Activated naive CD8-positive, alpha-beta T cell treated with anti-CD3 and anti-CD28 coated beads, Interleukin-2, amount 50 U/mL, for 24 hours (primary cell): ENCODE results near the gene PKP3.
"Not testable (repeated sequence)": the region's sequence is repeated elsewhere in the genome, so short reads cannot be mapped to it uniquely, and the experiment has no call there.

Experiments
- ATAC-seq: fragments of 150-1000 bp; cut with Tn5 transposase; one replicate; pipeline ENCODE4 v1.10.0; 2021
- DNase-seq: peaks from one replicate; pipeline ENCODE4 v3.0.0; 2021
- H3K27ac Mint-ChIP-seq: one replicate; pipeline ENCODE4 v1.8.0; 2021; ENCODE audit warnings: mild to moderate bottlenecking, mixed read lengths
- H3K27me3 Mint-ChIP-seq: one replicate; pipeline ENCODE4 v1.8.0; 2021; ENCODE audit warnings: mixed read lengths
- H3K36me3 Mint-ChIP-seq: one replicate; pipeline ENCODE4 v1.8.0; 2021; ENCODE audit warnings: low read depth, mixed read lengths
- H3K4me1 Mint-ChIP-seq: one replicate; pipeline ENCODE4 v1.8.0; 2021; ENCODE audit warnings: mixed read lengths
- H3K4me3 Mint-ChIP-seq: one replicate; pipeline ENCODE4 v1.8.0; 2021; ENCODE audit warnings: mild to moderate bottlenecking, moderate library complexity, mixed read lengths
- H3K9me3 Mint-ChIP-seq: one replicate; pipeline ENCODE4 v1.8.0; 2021; ENCODE audit warnings: mixed read lengths

The PKP3 gene

DNA sequence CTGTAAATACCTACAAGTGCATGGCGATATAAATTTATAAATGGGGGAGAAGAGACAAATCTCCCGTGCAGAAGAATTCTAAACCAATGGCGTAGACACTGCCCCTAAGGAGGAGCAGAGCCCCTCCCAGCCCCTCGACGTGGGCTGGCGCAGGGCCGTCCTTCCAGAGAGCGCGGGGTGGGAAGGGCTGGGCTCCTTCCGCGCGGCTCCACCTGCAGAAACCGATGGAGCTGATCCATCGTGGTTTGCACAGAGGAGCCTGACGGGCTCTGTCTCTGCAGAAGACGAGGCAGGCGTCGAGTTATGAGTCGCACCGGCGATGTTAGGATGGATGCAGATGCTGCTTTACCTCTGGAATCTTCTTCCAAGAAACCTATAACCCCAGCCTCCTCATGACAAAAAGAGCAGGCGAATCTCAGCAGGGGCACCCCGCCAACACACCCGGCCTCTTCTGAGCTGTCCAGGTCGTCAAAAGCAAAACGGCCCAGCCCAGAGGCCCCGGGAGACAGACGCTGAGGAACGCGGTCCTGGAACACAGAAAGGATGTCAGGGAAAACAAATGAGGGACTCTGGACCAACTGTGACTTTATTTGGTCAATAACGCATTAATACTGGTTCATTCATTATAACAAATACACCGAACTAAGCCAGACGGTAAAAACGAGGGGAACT is 35.7 kb upstream of the PKP3 start:
- H3K9me3 Mint-ChIP-seq = no peaks in the 10 kb centered on the region
- H3K36me3 Mint-ChIP-seq = peaks cover 2% of the 10 kb centered on the region
- peaks cover 2% of the 10 kb centered on the region for H3K27me3 Mint-ChIP-seq
- H3K4me3 Mint-ChIP-seq = no peak overlapping the region
- H3K4me1 Mint-ChIP-seq = peaks cover 29% of the 10 kb centered on the region
- no peak overlapping the region for H3K27ac Mint-ChIP-seq
- DNase-seq (no peak), ATAC-seq (no peak)

DNA sequence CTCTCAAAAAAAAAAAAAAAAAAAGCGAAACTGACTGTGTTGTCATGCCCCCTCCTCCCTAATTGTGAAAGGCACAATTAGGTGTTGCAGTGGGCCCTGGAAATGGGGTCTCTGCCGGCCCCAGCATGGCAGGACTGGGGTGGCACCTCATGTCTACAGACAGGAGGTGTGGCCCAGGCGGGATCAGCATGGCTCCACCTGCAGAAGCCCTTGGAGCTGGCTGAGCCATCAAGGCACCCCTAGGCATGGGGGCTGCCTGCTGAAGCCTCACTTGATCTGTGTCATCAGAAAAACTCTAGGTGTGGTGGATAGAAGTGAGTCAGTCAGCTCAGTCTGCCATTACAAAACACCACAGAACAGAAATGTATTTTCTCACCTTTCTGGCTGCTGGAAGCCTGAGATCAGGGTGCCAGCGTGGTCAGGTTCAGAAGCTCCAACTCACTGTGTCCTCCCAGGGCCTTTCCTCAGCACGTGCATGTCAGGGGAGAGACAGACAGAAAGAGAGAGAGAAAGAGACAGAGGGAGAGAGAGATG is 34.8 kb upstream of the PKP3 start:
- Mint-ChIP-seq H3K9me3 (no peaks in the 10 kb centered on the region), H3K27me3 (peaks cover 2% of the 10 kb centered on the region), H3K27ac (peak overlapping the region; percentile 66), H3K4me1 (peaks cover 20% of the 10 kb centered on the region), H3K36me3 (peaks cover 2% of the 10 kb centered on the region), H3K4me3 (no peak overlapping the region)
- ATAC-seq (peak; percentile 81), DNase-seq (peak; percentile 29)

DNA sequence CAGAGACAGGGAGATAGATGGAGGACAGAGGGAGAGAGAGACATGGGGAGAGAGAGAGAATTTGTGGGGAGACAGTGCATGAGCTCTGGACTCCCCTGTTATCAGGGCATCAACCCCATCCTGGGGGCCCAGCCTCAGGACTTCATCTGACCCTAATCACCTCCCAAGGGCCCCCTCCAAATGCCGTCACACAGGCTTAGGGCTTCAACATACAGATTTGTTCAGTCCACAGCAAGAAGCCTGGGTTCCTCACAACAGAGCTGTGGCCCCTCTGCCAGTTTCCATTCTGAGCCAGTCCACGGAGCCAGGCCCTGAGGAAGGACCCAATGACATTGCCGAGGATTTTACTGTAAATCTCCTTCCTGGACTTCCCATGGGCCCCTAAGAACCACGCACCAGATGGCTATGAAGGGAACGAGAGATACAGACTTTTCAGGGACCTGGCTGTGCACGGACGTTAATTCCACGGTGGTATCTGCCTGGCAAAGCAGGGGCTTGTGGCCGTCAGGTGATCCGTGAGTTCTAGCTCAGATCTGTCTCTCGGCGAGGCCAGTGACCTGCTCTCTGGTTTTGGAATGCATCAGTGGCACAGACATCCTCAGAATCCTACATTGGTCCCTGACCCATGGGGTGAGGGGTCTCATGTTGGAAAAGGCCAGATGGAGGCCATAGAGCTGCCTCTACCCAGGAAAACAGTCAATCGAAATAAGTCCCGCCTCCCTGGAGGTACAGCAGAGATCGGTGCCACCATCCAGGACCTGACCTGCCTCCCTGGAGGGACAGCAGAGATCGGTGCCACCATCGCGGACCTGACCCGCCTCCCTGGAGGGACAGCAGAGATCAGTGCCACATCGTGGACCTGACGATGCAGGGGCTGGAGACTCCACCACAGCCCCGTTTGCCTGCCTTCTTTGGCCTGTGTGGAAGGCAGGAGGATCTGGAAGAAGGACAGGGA is 33.4 kb upstream of the PKP3 start:
- H3K27me3 Mint-ChIP-seq = peaks cover 8% of the 10 kb centered on the region
- H3K36me3 Mint-ChIP-seq = no peaks in the 10 kb centered on the region
- H3K27ac Mint-ChIP-seq = no peak overlapping the region
- no peak overlapping the region for H3K4me3 Mint-ChIP-seq
- H3K4me1 Mint-ChIP-seq = peaks cover 8% of the 10 kb centered on the region
- no peak for ATAC-seq
- DNase-seq = no peak
- no peaks in the 10 kb centered on the region for H3K9me3 Mint-ChIP-seq

DNA sequence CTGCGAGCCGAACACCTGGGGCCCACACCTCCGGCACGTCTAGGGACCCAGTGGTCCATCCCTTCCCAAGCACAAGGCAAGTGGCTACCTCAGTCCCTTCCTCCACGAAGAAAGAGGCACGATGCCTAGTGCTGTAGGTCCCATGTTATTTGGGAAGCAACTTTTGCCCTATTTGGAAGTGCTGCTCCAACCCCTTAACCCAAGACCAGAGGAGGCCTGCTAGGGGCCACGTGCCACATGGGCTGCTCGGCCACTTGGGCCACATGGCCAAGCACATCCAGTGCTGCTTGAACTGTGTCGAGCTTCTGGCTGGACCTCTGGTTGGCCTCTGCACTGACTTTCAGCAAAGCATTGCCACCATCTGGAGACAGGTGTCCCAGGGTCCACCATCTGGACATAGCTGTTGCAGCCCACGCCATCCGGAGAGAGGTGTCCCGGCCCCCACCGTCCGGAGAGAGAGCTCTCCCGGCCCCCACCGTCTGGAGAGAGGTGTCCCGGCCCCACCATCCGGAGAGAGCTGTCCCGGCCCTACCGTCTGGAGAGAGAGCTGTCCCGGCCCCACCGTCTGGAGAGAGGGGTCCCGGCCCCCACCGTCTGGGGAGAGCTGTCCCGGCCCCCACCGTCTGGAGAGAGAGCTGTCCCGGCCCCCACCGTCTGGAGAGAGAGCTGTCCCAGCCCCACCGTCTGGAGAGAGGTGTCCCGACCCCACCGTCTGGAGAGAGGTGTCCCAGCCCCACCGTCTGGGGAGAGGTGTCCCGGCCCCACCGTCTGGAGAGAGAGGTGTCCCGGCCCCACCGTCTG is 31.2 kb upstream of the PKP3 start:
- H3K9me3 Mint-ChIP-seq = no peaks in the 10 kb centered on the region
- ATAC-seq (no peak), DNase-seq (no peak)
- H3K27me3 Mint-ChIP-seq = peaks cover 25% of the 10 kb centered on the region
- peaks cover 8% of the 10 kb centered on the region for H3K4me1 Mint-ChIP-seq
- no peak overlapping the region for H3K27ac Mint-ChIP-seq
- H3K36me3 Mint-ChIP-seq = no peaks in the 10 kb centered on the region
- no peak overlapping the region for H3K4me3 Mint-ChIP-seq

DNA sequence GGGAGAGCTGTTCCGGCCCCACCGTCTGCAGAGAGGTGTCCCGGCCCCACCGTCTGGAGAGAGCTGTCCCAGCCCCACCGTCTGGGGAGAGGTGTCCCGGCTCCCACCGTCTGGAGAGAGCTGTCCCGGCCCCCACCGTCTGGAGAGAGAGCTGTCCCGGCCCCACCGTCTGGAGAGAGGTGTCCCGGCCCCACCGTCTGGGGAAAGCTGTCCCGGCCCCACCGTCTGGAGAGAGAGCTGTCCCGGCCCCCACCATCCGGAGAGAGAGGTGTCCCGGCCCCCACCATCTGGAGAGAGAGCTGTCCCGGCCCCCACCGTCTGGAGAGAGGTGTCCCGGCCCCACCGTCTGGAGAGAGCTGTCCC is 30.6 kb upstream of the PKP3 start:
- peaks cover 31% of the 10 kb centered on the region for H3K27me3 Mint-ChIP-seq
- ATAC-seq, DNase-seq: not testable (repeated sequence)

DNA sequence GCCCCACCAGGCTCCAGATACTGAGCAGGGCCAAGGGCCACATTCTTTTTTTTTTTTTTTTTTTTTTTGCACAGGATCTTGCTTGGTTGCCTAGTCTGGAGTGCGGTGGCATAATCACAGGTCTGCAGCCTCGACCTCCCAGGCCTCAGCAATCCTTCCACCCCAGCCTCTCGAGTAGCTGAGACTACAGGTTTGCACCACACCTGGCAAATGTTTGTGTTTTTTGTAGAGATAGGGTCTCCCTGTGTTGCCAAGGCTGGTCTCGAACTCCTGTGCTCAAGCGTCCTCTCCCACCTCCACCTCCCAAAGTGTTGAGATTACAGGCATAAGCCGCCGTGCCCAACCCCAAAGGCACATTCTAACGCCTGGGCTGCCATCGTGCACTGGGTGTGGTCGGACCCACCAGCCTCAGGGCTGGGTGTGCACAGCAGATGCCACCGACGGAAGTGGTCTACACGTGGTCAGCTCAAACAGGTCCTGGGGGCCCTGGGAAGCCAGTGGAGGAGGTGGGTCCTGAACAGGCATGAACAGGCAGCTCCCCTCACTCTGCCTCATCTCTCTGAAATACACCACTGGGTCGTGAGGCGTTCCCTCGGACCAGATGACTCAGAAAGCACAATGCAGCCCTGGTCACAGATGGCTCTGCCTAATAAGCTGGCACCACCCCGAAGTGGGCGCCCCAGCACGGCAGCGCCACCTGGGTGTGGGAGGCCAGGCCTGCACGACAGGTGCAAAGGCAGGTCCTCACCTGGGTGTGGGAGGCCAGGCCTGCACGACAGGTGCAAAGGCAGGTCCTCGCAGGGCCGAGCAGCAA is 29.9 kb upstream of the PKP3 start:
- DNase-seq = peak; percentile 60
- Mint-ChIP-seq H3K9me3 (no peaks in the 10 kb centered on the region), H3K4me1 (peaks cover 11% of the 10 kb centered on the region), H3K4me3 (no peak overlapping the region), H3K27ac (no peak overlapping the region), H3K36me3 (no peaks in the 10 kb centered on the region), H3K27me3 (peaks cover 34% of the 10 kb centered on the region)
- peak; percentile 64 for ATAC-seq

More for the DNA sequence above, 30.6 kb upstream of the PKP3 start:
- H3K27ac Mint-ChIP-seq, H3K4me3 Mint-ChIP-seq, H3K9me3 Mint-ChIP-seq, H3K36me3 Mint-ChIP-seq: not testable (repeated sequence)
- peaks cover 10% of the 10 kb centered on the region for H3K4me1 Mint-ChIP-seq

DNA sequence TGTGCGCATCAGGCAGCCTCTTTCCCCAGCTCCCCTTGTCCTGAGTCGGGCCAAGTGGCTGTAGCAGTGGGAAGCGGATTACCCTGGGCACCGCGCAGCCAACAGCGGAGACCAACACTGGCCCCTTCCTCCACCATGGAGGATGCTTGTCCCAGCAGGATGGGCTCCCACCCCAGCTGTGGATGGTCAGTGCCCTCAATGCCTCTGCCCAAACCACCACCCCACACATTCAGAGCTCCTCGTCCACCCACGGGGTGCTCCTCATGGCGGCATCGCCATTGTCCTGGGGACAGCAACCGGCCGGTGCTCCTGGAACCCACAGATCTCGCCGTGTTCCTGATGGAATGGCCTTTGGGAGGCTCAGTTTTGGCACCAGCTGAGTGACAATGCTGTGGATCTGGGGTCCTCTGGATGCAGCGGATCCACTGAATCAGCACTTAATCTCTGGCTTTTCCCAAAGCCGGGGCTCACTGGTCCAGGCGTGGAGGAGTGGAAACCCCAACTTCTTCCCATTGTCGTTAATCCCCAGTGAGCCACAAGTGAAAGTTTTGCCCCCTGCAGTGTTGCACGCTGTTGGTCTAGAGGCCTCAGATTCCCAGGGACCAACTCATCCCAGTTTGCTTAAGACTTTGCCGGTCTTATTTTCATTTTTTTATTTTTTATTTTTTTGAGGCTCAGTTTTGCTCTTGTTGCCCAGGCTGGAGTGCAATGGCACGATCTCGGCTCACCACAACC is 28.9 kb upstream of the PKP3 start:
- DNase-seq = no peak
- no peaks in the 10 kb centered on the region for H3K9me3 Mint-ChIP-seq
- H3K27me3 Mint-ChIP-seq = peaks cover 32% of the 10 kb centered on the region
- no peak overlapping the region for H3K27ac Mint-ChIP-seq
- ATAC-seq = no peak
- H3K36me3 Mint-ChIP-seq = no peaks in the 10 kb centered on the region
- H3K4me1 Mint-ChIP-seq = peaks cover 8% of the 10 kb centered on the region
- H3K4me3 Mint-ChIP-seq = no peak overlapping the region

DNA sequence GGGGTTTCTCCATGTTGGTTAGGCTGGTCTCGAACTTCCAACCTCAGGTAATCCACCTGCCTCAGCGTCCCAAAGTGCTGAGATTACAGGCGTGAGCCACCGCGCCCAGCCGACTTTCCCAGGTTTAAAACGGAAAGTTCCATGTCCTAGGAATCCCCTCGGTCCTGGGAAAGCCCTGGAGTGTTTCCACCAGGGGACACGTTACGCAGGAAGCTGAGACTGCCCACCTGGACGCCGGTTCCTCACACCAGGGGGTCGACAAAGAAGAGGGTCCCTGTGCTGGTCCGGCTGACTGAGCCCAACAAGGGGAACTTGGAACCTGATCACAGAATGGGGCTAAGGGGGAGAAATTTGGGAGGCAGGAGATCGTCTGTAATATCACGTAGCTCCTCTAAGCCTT is 28.2 kb upstream of the PKP3 start:
- Mint-ChIP-seq H3K27ac (no peak overlapping the region), H3K4me3 (no peak overlapping the region), H3K4me1 (peaks cover 8% of the 10 kb centered on the region), H3K27me3 (peaks cover 38% of the 10 kb centered on the region), H3K9me3 (no peaks in the 10 kb centered on the region), H3K36me3 (no peaks in the 10 kb centered on the region)
- DNase-seq (no peak), ATAC-seq (no peak)

DNA sequence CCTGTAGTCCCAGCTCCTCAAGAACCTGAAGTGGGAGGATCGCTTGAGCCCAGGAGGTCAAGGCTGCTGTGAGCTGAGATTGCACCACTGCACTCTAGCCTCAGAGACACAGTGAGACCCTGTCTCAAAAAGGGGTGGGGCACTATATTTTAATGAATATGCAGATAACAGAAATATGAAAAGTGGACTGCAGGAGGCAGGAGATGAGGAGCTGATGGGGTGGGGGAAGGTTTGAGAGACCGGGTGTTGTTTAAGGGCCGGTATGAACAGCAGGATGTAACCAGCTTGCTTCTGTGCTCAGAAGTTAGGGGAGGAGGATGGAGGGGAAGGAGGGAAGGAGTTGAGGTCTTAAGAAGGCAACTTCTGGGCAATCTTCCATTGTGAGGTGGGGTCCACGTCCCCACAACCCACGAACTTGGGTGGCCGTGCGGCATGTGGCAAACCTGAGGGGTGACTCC is 26.0 kb upstream of the PKP3 start:
- ATAC-seq (no peak), DNase-seq (no peak)
- H3K4me3 Mint-ChIP-seq = peak overlapping the region; percentile 33
- no peaks in the 10 kb centered on the region for H3K36me3 Mint-ChIP-seq
- no peak overlapping the region for H3K27ac Mint-ChIP-seq
- no peaks in the 10 kb centered on the region for H3K9me3 Mint-ChIP-seq
- H3K27me3 Mint-ChIP-seq = peaks cover 41% of the 10 kb centered on the region
- H3K4me1 Mint-ChIP-seq = peaks cover 5% of the 10 kb centered on the region

DNA sequence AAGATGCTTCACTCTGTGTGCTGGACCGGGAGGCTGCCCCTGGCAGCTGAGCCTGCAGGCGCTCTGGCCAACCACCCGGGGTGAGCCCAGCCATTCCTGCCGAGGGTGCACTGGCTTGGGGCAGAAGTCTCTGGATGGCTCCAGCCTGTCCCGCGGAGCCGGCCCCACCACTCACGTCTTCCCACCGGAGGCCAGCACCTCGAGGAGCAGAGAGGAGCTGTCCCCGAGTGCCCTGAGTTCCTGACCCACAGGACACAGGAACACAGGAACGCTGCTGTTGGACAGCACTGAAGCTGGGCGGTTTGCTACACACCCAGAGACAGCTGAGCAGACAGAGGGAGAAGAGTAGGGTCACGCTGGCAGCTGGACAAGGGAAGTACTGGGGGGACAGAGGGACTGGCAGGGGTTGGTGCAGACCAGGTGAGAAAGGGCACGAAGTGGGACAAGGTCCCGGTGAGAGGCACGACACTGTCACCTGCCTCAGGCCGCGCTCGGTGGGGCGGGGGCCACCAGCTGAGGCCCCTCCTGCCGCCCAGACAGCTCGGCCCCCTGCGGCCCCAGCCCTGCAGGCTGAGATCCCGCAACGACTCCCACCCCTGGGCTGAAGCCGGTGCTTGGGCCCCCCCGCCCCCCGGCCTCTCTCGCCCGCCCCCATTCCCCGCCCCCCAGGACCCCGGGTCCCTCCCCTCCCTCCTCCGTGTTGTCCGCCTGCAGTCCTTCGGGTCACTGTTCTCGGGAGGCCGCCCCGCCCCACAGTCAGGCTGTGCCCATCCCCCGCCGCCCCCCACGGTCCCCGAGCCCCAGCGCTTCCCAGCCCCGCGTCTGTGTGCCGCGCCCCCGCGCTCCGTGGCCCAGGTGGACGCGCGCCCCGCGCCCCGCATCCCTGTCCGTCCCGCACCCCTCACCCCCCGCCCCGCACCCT is 25.3 kb upstream of the PKP3 start:
- Mint-ChIP-seq H3K27ac (no peak overlapping the region), H3K27me3 (peaks cover 41% of the 10 kb centered on the region), H3K9me3 (no peaks in the 10 kb centered on the region), H3K4me3 (peak overlapping the region; percentile 69), H3K36me3 (no peaks in the 10 kb centered on the region), H3K4me1 (peaks cover 5% of the 10 kb centered on the region)
- DNase-seq = no peak
- no peak for ATAC-seq

DNA sequence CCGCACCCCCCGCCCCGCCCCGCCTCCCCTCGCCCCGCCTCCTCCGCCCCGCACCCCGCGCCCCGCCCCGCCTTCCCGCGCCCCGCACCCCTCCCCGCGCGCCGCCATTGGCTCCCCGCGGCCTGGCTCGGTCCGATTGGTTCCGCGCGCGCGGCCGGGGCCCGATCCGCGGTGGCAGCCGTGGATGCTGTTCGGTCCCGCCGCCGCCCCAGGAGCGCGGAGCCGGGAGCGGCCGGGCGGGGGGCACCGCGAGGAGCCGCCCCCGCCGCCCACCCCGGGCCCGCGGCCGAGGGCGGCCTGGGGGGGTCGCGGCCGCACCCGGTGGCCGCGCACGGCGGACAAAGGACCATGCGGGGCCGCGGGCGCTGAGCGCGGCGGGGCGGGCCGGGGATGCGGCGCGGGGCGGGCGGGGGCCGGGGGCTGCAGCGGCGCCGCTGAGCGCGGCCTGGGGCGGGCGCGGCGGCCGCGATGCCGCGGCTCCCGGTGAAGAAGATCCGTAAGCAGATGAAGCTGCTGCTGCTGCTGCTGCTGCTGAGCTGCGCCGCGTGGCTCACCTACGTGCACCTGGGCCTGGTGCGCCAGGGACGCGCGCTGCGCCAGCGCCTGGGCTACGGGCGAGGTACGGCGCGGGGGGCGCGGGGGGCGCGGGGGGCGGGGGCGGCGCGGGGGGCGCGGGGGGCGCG is 24.5 kb upstream of the PKP3 start, which contains the start of gene B4GALNT4:
TSS of gene B4GALNT4 (plus strand) at position 164 of the 683 bp plus-strand sequence. CDS start at position 469, 305 bp downstream.
- Mint-ChIP-seq H3K9me3 (no peaks in the 10 kb centered on the region), H3K27ac (no peak within 1 kb of the TSS)

More for the DNA sequence above, 24.5 kb upstream of the PKP3 start, which contains the start of gene B4GALNT4:
- no peak for ATAC-seq
- Mint-ChIP-seq H3K27me3 (peaks cover 39% of the 10 kb centered on the region), H3K36me3 (no peaks in the 10 kb centered on the region), H3K4me1 (peaks cover 5% of the 10 kb centered on the region), H3K4me3 (peak within 1 kb of the TSS; percentile 69)
- no peak for DNase-seq
